GM10266 (cell line): ENCODE data around the gene BICC1.

Experiments
- DNase-seq: peaks from one replicate; pipeline ENCODE4 v3.0.0; 2012; ENCODE audit errors: extremely low spot score
- CTCF ChIP-seq: IDR thresholded peaks from 2 replicates; pipeline ENCODE4 v1.5.1; 2012; ENCODE audit warnings: mild to moderate bottlenecking, low read depth; ENCODE audit not compliant: control insufficient read depth, insufficient read depth; ENCODE audit errors: missing control alignments

Gene BICC1

GRCh38 chr10:58823983-58824382 is 311.3 kb downstream of the BICC1 start:
- TF ChIP-seq CTCF, result no peak
- no peak for DNase-seq

- TF ChIP-seq CTCF, result no peak
- DNase-seq, result no peak
Measured at GRCh38 chr10:58824396-58824795, 311.7 kb downstream of the BICC1 start.

GRCh38 chr10:58826694-58827093 is 314.0 kb downstream of the BICC1 start:
- no peak for TF ChIP-seq CTCF
- DNase-seq, result no peak

GRCh38 chr10:58827381-58827780 is 314.7 kb downstream of the BICC1 start:
- DNase-seq, result no peak
- TF ChIP-seq CTCF, result no peak

- TF ChIP-seq CTCF, result no peak
- no peak for DNase-seq
Measured at GRCh38 chr10:58829839-58830238, 317.2 kb downstream of the BICC1 start.

GRCh38 chr10:58830697-58831096 is 318.0 kb downstream of the BICC1 start:
- no peak for TF ChIP-seq CTCF
- no peak for DNase-seq

GRCh38 chr10:58833771-58834561 is 321.3 kb downstream of the BICC1 start:
- TF ChIP-seq CTCF, result no peak
- no peak for DNase-seq
